ENCODE results near the gene FOCAD.

The FOCAD gene

GRCh38 chr9:20746967-20747366, 62.9 kb downstream of the FOCAD start:
- no peak for TF ChIP-seq CTCF (conservative IDR thresholded peaks at IDR 0.05; ENCODE audit: low read length)
- H3K4me3 ChIP-seq (ENCODE audit: low read length) = no peak overlapping the region
- peak; percentile 53 for DNase-seq (ENCODE audit: low read depth)

GRCh38 chr9:20749496-20750198, 65.6 kb downstream of the FOCAD start:
- no peak overlapping the region for H3K4me3 ChIP-seq (ENCODE audit: low read length)
- DNase-seq (ENCODE audit: low read depth) = no peak
- no peak for TF ChIP-seq CTCF (conservative IDR thresholded peaks at IDR 0.05; ENCODE audit: low read length)

- no peak for TF ChIP-seq CTCF (conservative IDR thresholded peaks at IDR 0.05; ENCODE audit: low read length)
- no peak overlapping the region for H3K4me3 ChIP-seq (ENCODE audit: low read length)
- peak; percentile 62 for DNase-seq (ENCODE audit: low read depth)
Observed at GRCh38 chr9:20753761-20754160, 69.7 kb downstream of the FOCAD start.

GRCh38 chr9:20754556-20754955, 70.5 kb downstream of the FOCAD start:
- H3K4me3 ChIP-seq (ENCODE audit: low read length) = no peak overlapping the region
- no peak for TF ChIP-seq CTCF (conservative IDR thresholded peaks at IDR 0.05; ENCODE audit: low read length)
- DNase-seq (ENCODE audit: low read depth) = peak; percentile 76

- H3K4me3 ChIP-seq (ENCODE audit: low read length) = no peak overlapping the region
- TF ChIP-seq CTCF (conservative IDR thresholded peaks at IDR 0.05; ENCODE audit: low read length) = no peak
- no peak for DNase-seq (ENCODE audit: low read depth)
Observed at GRCh38 chr9:20760246-20760891, 76.3 kb downstream of the FOCAD start.

- no peak for TF ChIP-seq CTCF (conservative IDR thresholded peaks at IDR 0.05; ENCODE audit: low read length)
- no peak for DNase-seq (ENCODE audit: low read depth)
- no peak overlapping the region for H3K4me3 ChIP-seq (ENCODE audit: low read length)
Observed at GRCh38 chr9:20770947-20771346, 86.9 kb downstream of the FOCAD start.

GRCh38 chr9:20771729-20772128, 87.7 kb downstream of the FOCAD start:
- H3K4me3 ChIP-seq (ENCODE audit: low read length) = no peak overlapping the region
- DNase-seq (ENCODE audit: low read depth) = no peak
- no peak for TF ChIP-seq CTCF (conservative IDR thresholded peaks at IDR 0.05; ENCODE audit: low read length)
